LNCAP (cell line): ENCODE data around the gene COA8.

ENCODE experiments used
- TF ChIP-seq, protein P1 (sequence below): fragments of 450-650 bp; IDR thresholded peaks from 2 replicates; pipeline ENCODE4 v1.5.1; 2017; ENCODE audit warnings: mild to moderate bottlenecking

Gene COA8

DNA sequence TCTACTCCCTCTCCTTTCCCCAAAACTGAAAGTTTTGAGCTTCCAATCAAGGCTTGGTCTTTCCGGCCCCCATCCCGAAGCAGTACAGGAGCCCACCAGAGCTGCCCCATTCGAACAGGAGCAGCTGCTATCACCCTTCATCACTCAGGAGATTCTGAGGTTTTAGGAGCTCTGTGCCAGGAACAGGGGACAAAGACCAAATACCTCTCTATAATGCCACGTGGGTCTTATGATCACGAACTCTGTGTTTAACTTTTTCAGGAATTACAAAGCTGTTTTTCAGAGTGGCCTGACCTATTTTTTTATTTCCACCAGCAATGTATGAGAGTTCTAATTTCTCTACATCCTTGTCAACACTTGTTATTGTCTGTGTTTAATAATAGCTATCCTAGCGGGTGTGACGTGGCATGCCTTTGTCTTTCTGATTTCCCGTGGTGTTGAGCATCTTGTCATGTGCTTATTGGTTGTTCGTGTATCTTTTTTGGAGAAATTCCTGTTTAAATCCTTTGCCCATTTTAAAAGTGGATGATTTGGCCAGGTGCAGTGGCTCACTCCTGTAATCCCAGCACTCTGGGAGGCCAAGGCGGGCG, 21.7 kb downstream of the COA8 start:
- TF ChIP-seq, protein P1, sequence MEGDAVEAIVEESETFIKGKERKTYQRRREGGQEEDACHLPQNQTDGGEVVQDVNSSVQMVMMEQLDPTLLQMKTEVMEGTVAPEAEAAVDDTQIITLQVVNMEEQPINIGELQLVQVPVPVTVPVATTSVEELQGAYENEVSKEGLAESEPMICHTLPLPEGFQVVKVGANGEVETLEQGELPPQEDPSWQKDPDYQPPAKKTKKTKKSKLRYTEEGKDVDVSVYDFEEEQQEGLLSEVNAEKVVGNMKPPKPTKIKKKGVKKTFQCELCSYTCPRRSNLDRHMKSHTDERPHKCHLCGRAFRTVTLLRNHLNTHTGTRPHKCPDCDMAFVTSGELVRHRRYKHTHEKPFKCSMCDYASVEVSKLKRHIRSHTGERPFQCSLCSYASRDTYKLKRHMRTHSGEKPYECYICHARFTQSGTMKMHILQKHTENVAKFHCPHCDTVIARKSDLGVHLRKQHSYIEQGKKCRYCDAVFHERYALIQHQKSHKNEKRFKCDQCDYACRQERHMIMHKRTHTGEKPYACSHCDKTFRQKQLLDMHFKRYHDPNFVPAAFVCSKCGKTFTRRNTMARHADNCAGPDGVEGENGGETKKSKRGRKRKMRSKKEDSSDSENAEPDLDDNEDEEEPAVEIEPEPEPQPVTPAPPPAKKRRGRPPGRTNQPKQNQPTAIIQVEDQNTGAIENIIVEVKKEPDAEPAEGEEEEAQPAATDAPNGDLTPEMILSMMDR, result no peak

DNA sequence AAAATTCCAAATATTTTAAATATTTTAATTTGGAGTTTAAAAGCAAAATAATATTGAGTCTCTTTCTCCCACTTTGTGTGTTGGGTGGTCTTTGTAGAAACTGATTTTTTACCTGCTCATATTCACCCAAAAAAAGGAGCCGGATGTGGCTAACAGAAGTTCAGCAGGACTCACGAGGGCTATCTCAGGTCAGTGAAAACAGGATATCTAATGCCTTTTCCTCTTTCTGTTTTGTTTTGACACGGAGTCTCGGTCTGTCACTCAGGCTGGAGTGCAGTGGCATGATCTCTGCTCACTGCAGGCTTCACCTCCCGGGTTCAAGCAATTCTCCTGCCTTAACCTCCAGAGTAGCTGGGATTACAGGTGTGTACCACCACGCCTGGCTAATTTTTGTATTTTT, 30.8 kb downstream of the COA8 start:
- TF ChIP-seq, protein P1, result no peak

DNA sequence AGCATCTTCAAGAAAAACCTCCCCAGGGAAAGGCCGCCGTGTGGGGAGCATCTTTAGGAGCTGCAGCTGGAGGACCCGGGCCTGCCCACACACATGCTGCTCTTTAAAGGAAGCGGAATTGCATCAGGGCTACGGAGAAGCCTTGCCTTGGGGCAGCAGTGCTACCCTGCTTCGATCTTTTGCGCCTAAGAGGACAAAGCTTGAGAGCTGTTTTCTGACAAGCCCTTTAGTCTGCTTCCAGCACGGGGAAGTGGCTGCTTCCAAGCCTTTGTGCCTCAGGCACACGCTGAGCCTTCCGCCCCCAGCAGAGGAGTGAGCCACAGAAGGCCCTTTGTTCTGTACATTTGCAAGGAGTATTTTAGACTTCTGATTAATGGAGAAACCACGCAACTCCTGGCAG, 31.5 kb downstream of the COA8 start:
- TF ChIP-seq, protein P1, result no peak

DNA sequence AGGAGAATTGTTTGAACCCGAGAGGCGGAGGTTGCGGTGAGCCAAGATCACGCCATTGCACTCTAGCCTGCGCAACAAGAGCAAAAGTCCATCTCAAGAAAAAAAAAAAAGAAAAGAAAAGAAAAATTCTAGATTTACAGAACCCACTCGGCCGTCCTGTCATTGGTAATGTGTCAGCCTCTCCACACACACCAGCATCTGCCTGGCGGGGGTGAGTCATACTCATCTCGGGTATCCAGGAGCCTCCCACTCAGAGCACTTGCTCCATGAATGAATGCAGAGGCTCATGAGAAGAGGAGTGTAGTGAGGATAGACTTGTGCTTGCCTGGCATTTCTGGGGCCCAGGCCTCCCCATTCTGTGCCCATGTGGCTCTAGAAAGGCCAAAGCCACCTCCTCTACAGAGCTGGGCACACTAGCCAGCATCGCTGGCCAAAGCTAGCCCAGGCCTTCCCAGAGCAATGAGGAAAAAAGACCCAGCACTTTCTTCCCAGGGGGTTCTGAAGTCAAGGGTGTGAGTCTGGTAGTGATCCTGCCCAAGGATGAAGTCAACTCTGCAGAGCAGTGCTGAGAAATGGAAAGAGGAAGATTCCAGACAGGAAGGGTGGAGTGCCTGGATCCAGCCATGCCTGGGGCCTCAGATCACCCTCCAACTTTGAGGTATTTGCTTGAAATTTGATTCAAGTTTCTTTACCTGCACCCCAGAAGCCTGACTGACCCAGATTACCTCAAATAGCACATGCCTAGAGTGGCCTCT, 35.0 kb downstream of the COA8 start:
- TF ChIP-seq, protein P1, result no peak

DNA sequence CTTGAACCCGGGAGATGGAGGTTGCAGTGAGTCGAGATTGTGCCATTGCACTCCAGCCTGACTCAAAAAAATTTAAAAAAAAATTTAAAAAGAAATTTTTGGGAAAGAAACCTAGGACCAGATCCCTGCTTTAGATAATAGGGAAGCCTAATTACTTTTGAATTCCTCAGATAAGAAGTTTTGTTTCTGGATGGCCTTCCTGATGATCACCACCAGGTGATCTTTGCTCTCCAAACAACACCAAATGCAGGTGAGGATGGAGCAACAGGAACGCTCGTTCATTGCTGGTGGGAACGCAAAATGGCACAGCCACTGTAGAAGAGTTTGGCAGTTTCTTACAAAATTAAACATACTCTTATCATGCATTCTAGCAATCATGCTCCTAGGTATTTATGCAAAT, 37.7 kb downstream of the COA8 start:
- TF ChIP-seq, protein P1, result no peak

DNA sequence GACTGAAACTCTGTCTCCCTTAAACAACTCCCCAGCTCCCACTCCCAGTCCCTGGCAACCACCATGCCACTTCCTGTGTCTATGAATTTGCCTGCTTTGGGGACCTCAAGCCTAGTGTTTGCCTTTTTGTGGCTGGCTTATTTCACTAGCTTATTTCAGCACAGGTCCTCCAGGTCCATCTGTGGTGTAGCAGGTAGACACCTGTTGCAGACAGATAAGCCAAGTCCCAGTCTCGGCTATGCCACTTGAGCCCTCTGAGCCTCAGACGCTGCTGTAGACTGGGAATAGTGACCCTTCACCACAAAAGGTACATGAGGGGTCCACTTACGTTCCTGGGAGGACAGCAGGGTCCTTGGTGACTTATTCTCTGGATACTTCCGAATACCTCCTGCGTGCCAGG, 41.9 kb downstream of the COA8 start:
- TF ChIP-seq, protein P1, result no peak

DNA sequence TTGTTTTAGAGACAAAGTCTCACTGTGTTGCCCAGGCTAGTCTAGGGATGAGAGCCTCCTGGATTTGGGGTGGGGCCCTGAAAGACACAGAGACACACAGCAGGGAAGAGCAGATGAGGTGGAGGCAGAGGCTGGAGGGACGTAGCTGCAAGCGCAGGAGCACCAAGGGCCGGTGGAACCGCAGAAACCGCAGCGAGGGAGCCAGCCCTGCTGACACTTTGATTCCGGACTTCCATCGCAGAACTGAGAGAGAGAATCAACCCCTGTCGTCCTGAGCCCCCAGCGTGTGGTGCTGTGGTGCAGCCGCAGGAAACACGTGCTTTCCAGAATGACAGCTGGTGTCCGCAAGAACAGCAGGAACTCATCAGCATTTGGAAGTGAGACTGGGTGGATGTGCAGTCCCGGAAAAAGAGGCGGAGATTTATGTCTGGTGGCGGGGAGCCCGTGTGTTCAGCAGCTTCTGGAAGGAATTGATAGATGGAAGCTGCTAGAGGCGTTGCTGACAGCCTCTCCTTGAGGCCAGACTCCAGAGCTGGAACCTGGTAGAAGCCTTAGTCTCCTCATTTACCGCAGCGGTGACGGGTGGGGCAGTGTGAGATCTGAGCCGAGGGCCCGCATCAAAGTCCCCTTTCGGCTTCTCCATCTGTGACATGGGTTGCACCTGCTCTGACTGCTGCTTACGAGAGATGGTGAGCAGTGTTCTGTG, 44.4 kb downstream of the COA8 start:
- TF ChIP-seq, protein P1, result no peak
